Astrocyte of the spinal cord (primary cell): ENCODE data around the gene TNS1.

ENCODE experiments used
- DNase-seq: peaks from one replicate; pipeline ENCODE4 v3.0.0; 2011; ENCODE audit warnings: low read depth, low spot score
- H3K4me3 ChIP-seq: 2 replicates; pipeline ENCODE4 v1.5.1; 2011; ENCODE audit warnings: low read depth, mild to moderate bottlenecking, low read length, moderate library complexity
- in situ Hi-C: cut with HindIII; loops from 2 replicates; pipeline ENCODE4 v1.10.0; 2017; ENCODE audit warnings: low sequenced_read_pairs
- TF ChIP-seq, protein P1 (sequence below): IDR thresholded peaks from 2 replicates; pipeline ENCODE4 v1.5.1; 2012; ENCODE audit warnings: low read depth, mild to moderate bottlenecking, low read length, inconsistent platforms

TNS1 gene

GRCh38 chr2:217804791-217805667 lies 197.8 kb downstream of the TNS1 start:
- in situ Hi-C loops: no loop called here
- no peak for DNase-seq
- TF ChIP-seq, protein P1, sequence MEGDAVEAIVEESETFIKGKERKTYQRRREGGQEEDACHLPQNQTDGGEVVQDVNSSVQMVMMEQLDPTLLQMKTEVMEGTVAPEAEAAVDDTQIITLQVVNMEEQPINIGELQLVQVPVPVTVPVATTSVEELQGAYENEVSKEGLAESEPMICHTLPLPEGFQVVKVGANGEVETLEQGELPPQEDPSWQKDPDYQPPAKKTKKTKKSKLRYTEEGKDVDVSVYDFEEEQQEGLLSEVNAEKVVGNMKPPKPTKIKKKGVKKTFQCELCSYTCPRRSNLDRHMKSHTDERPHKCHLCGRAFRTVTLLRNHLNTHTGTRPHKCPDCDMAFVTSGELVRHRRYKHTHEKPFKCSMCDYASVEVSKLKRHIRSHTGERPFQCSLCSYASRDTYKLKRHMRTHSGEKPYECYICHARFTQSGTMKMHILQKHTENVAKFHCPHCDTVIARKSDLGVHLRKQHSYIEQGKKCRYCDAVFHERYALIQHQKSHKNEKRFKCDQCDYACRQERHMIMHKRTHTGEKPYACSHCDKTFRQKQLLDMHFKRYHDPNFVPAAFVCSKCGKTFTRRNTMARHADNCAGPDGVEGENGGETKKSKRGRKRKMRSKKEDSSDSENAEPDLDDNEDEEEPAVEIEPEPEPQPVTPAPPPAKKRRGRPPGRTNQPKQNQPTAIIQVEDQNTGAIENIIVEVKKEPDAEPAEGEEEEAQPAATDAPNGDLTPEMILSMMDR: no peak
- no peak overlapping the region for H3K4me3 ChIP-seq

- TF ChIP-seq, protein P1: no peak
- in situ Hi-C loops: no loop called here
- H3K4me3 ChIP-seq: no peak overlapping the region
- DNase-seq: no peak
Observed at GRCh38 chr2:217804338-217804737, 198.5 kb downstream of the TNS1 start.

- TF ChIP-seq, protein P1: no peak
- in situ Hi-C loops: no loop called here
- H3K4me3 ChIP-seq: no peak overlapping the region
- DNase-seq: no peak
Observed at GRCh38 chr2:217803653-217803960, 199.2 kb downstream of the TNS1 start.

DNA sequence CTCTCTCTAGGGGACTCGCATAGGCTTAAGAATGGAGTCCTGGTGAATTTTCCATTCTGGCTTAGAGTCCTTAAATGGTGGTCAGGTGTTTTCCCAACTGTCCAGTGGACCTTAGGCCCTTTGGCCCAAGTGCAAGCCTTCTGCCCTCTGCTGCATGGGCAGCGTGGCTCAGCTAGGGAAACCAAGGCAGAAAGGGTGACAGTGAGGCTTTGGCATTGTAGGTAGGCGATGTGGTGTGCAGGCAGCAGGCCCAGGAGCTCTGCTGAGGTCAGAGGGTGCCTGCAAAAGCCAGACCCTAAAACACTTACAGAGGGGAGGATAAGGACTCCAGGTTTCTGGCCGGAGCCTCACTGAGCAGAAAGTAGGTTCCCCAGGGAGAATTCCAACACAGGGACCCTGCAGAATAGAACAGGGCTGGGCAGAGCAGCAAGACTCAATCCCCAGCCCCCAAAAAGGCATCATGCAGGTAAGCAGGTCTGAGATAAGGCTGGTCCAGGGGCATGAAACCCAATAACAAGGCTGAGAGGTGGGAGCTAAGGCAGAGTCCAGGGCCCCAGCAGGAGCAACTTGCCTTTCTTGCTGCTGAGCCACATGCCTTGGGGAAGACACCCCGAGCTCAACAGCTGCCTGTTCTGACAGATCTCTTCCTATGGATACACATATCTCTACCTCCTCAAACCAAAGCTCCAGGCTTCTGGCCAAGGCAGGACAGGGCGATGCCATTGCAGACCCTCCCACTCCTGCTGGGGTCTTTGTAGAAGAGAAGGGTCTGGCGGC lies 199.7 kb downstream of the TNS1 start:
- in situ Hi-C loops: no loop called here
- no peak overlapping the region for H3K4me3 ChIP-seq
- no peak for DNase-seq
- TF ChIP-seq, protein P1: no peak

DNA sequence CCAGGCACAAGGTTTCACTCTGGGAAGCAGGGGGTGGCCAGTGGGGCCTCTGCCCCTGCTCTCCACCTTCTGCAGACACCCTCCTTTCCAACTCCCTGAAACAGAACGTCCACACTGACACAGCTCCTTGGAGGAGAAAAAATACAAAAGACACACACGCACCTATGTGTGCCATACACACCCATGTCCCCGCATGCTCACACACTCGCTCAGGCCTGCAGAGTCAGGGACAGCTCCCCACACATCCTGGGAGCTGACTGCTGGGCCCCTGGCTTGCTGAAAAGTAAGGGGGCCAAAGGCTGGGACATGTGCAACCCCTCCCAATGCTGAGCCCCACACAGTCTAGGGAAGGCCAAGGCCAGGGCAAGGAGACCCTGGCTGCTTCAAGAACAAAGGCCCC lies 200.5 kb downstream of the TNS1 start:
- no peak overlapping the region for H3K4me3 ChIP-seq
- DNase-seq: no peak
- in situ Hi-C loops: no loop called here
- TF ChIP-seq, protein P1: no peak

DNA sequence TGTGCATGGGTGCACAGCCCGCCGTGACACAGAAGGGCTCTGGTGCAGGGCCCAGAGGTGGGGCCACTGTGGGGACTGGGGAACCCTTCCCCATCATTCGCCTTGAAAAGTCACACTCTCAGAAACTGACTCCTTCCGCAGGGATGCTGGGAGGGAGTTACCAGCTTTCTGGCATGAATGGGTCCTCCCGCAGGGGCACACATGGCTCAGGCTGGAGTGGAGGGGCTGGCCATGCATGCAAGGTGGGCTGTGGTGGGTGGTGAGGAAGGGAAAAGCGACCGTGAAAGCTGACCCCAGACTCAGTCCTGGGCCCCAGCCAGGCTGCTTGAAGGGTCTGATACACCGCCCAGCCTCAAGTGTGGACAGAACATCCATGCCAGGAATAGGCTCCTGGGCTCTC lies 201.1 kb downstream of the TNS1 start:
- TF ChIP-seq, protein P1: no peak
- no peak for DNase-seq
- in situ Hi-C loops: no loop called here
- H3K4me3 ChIP-seq: no peak overlapping the region
